ENCODE measurements around the gene ALOX12B.
"Not testable (repeated sequence)": the region's sequence is repeated elsewhere in the genome, so short reads cannot be mapped to it uniquely, and the experiment has no call there.

Gene ALOX12B

GRCh38 chr17:8118769-8119580 is 31.5 kb upstream of the ALOX12B start:
- DNase-seq = peak; percentile 97

GRCh38 chr17:8117980-8118768 is 30.7 kb upstream of the ALOX12B start, which contains the start of gene ALOXE3:
TSS of gene ALOXE3 (minus strand) at chr17:8118514. CDS start at chr17:8117990, 524 bp downstream.
- DNase-seq = peak; percentile 72

- DNase-seq = peak; percentile 66
Measured at GRCh38 chr17:8117367-8117979, 30.0 kb upstream of the ALOX12B start.

- DNase-seq = no peak
Measured at GRCh38 chr17:8116776-8117175, 29.3 kb upstream of the ALOX12B start.

- no peak for DNase-seq
Measured at GRCh38 chr17:8110907-8111306, 23.4 kb upstream of the ALOX12B start.

- DNase-seq = no peak
Measured at GRCh38 chr17:8110456-8110804, 22.9 kb upstream of the ALOX12B start.

- peak; percentile 82 for DNase-seq
Measured at GRCh38 chr17:8109661-8110455, 22.3 kb upstream of the ALOX12B start.

- DNase-seq = no peak
Measured at GRCh38 chr17:8108972-8109660, 21.6 kb upstream of the ALOX12B start.

GRCh38 chr17:8106980-8107379 is 19.5 kb upstream of the ALOX12B start:
- not testable (repeated sequence) for DNase-seq

GRCh38 chr17:8105957-8106398 is 18.5 kb upstream of the ALOX12B start:
- peak; percentile 99 for DNase-seq

- DNase-seq = no peak
Measured at GRCh38 chr17:8104911-8105310, 17.4 kb upstream of the ALOX12B start.

GRCh38 chr17:8103549-8103948 is 16.0 kb upstream of the ALOX12B start:
- DNase-seq = no peak

- no peak for DNase-seq
Measured at GRCh38 chr17:8101721-8102120, 14.2 kb upstream of the ALOX12B start.

GRCh38 chr17:8100763-8101162 is 13.2 kb upstream of the ALOX12B start:
- no peak for DNase-seq

- no peak for DNase-seq
Measured at GRCh38 chr17:8100111-8100510, 12.6 kb upstream of the ALOX12B start.

- no peak for DNase-seq
Measured at GRCh38 chr17:8096541-8096940, 9.0 kb upstream of the ALOX12B start.

- DNase-seq = no peak
Measured at GRCh38 chr17:8095361-8095760, 7.8 kb upstream of the ALOX12B start.

GRCh38 chr17:8091033-8091687 is 3.6 kb upstream of the ALOX12B start:
- DNase-seq = no peak

- DNase-seq = no peak
Measured at GRCh38 chr17:8089728-8090127, 2.2 kb upstream of the ALOX12B start.

GRCh38 chr17:8087952-8088230 is 375 bp upstream of the ALOX12B start:
- DNase-seq = no peak

- no peak for DNase-seq
Measured at GRCh38 chr17:8084250-8084649, 3.3 kb downstream of the ALOX12B start.

GRCh38 chr17:8082292-8082691 is 5.2 kb downstream of the ALOX12B start:
- DNase-seq = peak; percentile 33

Measured in NCI-H82 (cell line).